ENCODE data around the gene NUP62. TPM values are rescaled to one million over a fixed set of nuclear protein-coding genes. Genes with fewer than 3 reads are reported as not detected.

NUP62 gene
- total and polyA plus RNA-seq, 2 of the 4 experiments (the other 2 are of a cell fraction), result 21.3 to 29.7 TPM

GRCh38 chr19:49977076-49977475 lies 47.8 kb upstream of the NUP62 start:
- ATAC-seq (ENCODE audit: low read depth) (no peak), DNase-seq (no peak)
- Histone ChIP-seq H2BK120ac (ENCODE audit: low read depth, low read length) (no peak overlapping the region), H3K23ac (ENCODE audit: low read depth, low read length) (no peak overlapping the region), H3K9me1 (ENCODE audit: insufficient read depth, low read length) (peaks cover 3% of the 10 kb centered on the region; the same call in 1 of the 2 replicates), H2BK15ac (ENCODE audit: low read depth, low read length) (no peak overlapping the region), H3K14ac (replicated peaks; ENCODE audit: low read depth, low read length) (no peak overlapping the region), H4K91ac (ENCODE audit: insufficient read depth, low read depth, low read length) (no peak overlapping the region), H2BK20ac (ENCODE audit: low read depth, low read length) (no peak overlapping the region), H4K8ac (ENCODE audit: low read depth in 2 of 2, low read length in 2 of 2) (no peak overlapping the region), H3K9me3 (ENCODE audit: control insufficient read depth, insufficient read depth, low read length) (no peaks in the 10 kb centered on the region), H3K4me3 (ENCODE audit: insufficient read depth, low read depth, low read length) (no peak overlapping the region), H3K4ac (ENCODE audit: low read depth, low read length) (no peak overlapping the region), H4K5ac (ENCODE audit: low read depth, low read length) (no peak overlapping the region), H2AK5ac (ENCODE audit: low read depth, low read length) (no peak overlapping the region), H3K27ac (ENCODE audit: insufficient read depth, low read length) (no peak overlapping the region), H2AK9ac (replicated peaks; ENCODE audit: low read depth, low read length, poor library complexity) (no peak overlapping the region), H2BK5ac (ENCODE audit: low read depth, low read length, poor library complexity, severe bottlenecking) (no peak overlapping the region), H3K4me2 (ENCODE audit: low read depth, low read length) (no peak overlapping the region), H3K4me1 (ENCODE audit: control insufficient read depth, insufficient read depth, low read length) (no peaks in the 10 kb centered on the region), H3K79me1 (ENCODE audit: low read depth in 1 of 2, low read length in 2 of 2) (no peaks in the 10 kb centered on the region), H3K56ac (ENCODE audit: extremely low read depth, insufficient read depth, low read length) (no peak overlapping the region), H3K18ac (ENCODE audit: low read depth, low read length) (no peak overlapping the region), H3K9ac (ENCODE audit: low read depth, low read length) (no peak overlapping the region), H4K20me1 (ENCODE audit: insufficient read depth, low read length) (no peaks in the 10 kb centered on the region; the same call in 1 of the 2 replicates), H2AFZ (replicated peaks; ENCODE audit: low read length, poor library complexity) (no peak overlapping the region), H3K27me3 (ENCODE audit: control insufficient read depth, insufficient read depth, low read length) (no peaks in the 10 kb centered on the region), H3K36me3 (ENCODE audit: control insufficient read depth, insufficient read depth, low read length) (peaks cover 20% of the 10 kb centered on the region)
- ChIA-PET POLR2A (ENCODE audit: unreplicated experiment) (no interaction called here), CTCF (no interaction called here)
- WGBS, 2 experiments (ENCODE audit: extremely low coverage in 2 of 2, insufficient read length in 1 of 2), result 86% methylated on average over 7 of the region's 13 CpGs; no CpG with 5 or more reads in 1 of the 2 experiments
- BruUV-seq (replicated peaks), result no TSS peak
- in situ Hi-C loops (cut with MboI; ENCODE audit: low sequenced_read_pairs), result no loop called here
- dilution Hi-C loops (cut with HindIII; ENCODE audit: low sequenced_read_pairs, unreplicated experiment), result no loop called here
- TF ChIP-seq USF2 (IDR thresholded peaks at IDR 0.05; ENCODE audit: low read depth, low read length) (no peak), CHD1 (IDR thresholded peaks at IDR 0.05; ENCODE audit: low read depth, low read length) (no peak), CEBPB (IDR thresholded peaks at IDR 0.05; ENCODE audit: low read depth, low read length) (no peak), SMC3 (IDR thresholded peaks at IDR 0.05; ENCODE audit: low read depth, low read length) (no peak), MXI1 (IDR thresholded peaks at IDR 0.05; ENCODE audit: borderline replicate concordance, low read depth, low read length) (no peak), ELK1 (IDR thresholded peaks at IDR 0.05; ENCODE audit: borderline replicate concordance, low read depth, low read length) (no peak), POLR2A (IDR thresholded peaks at IDR 0.05; ENCODE audit: low read depth, low read length) (no peak), CTCF (conservative IDR thresholded peaks at IDR 0.05; ENCODE audit: low read depth, low read length) (no peak), BHLHE40 (IDR thresholded peaks at IDR 0.05; ENCODE audit: low read depth, low read length) (no peak), RCOR1 (IDR thresholded peaks at IDR 0.05; ENCODE audit: insufficient replicate concordance, low read length) (no peak), RFX5 (IDR thresholded peaks at IDR 0.05; ENCODE audit: low read depth, low read length) (no peak), MAFK (IDR thresholded peaks at IDR 0.05; ENCODE audit: low read depth, low read length) (no peak), FOS (IDR thresholded peaks at IDR 0.05; ENCODE audit: low read depth, low read length) (no peak)
- intact Hi-C loops (cut with micrococcal nuclease), result no loop called here
